CD4-positive, alpha-beta T cell treated with Interleukin-12 subunit alpha and Interleukin-12 subunit beta, for 1 hour (primary cell): ENCODE data around the gene WIPF3.
"Not testable (repeated sequence)": the region's sequence is repeated elsewhere in the genome, so short reads cannot be mapped to it uniquely, and the experiment has no call there.

Experiments
- DNase-seq: peaks from one replicate; pipeline ENCODE4 v3.0.0-alpha.2; 2020

Gene WIPF3

DNA sequence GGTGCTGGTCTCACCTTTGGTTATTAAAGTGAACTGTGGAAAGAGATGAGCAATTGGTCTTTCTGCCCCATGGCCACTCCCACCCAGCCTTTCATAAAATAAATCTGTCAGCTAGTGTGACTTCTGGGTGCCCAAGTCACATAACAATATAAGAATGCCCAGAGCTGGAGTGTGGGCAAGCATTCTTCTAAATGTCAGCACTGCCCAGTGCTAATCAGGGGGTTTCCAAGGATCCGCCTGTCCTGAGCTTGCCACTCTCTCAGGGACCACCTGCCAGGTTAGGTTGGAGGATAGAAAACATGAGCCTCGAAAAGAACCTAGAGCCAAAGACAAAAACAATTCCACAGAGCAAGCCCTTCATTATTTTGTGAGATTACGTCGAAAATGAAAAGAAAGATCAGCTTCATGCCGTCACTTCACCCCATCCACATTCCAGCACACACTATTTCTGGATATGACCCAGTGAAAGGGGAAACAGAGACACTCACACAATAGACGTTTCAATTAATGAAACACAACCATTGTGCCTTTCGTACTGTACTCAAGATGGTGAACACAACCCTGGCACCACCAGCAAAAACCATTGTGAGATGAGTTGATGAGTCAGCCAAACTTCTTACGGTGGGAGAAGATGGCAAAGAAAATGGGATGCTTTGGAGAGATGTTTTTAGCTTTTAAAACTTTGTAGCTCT, 152.5 kb downstream of the WIPF3 start:
- no peak for DNase-seq

DNA sequence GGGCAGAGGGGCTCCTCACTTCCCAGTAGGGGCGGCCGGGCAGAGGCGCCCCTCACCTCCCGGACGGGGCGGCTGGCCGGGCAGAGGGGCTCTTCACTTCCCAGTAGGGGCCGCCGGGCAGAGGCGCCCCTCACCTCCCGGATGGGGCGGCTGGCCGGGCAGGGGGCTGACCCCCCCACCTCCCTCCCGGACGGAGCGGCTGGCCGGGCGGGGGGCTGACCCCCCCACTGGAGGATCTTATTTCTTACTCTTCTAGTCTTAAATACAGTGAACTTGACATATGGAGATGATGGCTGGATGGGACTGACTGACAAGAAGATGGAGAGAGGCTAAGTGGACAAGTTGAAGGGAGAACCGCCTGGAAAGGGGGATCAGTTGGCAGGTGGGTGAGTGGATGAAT, 155.3 kb downstream of the WIPF3 start:
- DNase-seq, result not testable (repeated sequence)

DNA sequence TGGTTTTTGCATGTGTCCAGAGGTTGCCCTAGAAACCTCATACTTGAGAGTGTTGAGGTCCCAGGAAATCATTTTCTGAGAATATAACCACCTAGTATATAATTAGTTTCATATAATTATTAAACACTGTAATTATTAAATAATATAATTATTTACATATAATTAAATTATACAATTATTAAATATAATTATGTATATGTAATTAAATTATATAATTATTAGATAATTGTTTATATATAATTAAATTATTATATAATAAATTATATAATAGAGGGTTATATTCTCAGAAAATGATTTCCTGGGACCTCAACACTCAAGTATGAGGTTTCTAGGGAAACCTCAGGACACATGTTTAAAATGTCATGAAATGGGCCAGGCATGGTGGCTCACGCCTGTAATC, 155.7 kb downstream of the WIPF3 start:
- DNase-seq, result no peak

DNA sequence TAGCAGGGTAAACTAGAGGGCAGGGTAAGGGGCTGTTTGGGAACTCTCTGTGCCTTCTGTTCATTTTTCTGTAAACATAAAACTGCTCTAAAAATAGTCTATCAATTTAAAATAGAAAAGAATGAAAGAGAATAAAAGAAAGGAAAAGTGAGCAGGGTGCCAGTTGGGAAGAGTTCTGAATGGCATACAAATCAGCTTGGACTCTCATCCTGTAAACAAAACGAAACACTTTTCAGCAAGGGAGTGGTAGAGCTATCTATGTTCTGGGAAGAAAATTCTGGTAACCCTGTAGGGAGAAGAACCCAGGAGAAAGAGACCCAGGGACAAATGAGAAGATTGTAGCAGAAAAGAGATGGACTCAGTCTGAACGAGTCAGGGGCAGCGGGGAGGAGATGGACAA, 158.7 kb downstream of the WIPF3 start:
- no peak for DNase-seq
